Raji (cell line): ENCODE measurements around the gene C10orf53.

Experiments used
- POLR2A ChIP-seq: IDR thresholded peaks from 2 replicates; pipeline ENCODE4 v1.6.1; 2011; ENCODE audit warnings: low read depth, low read length, control low read depth; ENCODE audit not compliant: insufficient read depth

The C10orf53 gene

DNA sequence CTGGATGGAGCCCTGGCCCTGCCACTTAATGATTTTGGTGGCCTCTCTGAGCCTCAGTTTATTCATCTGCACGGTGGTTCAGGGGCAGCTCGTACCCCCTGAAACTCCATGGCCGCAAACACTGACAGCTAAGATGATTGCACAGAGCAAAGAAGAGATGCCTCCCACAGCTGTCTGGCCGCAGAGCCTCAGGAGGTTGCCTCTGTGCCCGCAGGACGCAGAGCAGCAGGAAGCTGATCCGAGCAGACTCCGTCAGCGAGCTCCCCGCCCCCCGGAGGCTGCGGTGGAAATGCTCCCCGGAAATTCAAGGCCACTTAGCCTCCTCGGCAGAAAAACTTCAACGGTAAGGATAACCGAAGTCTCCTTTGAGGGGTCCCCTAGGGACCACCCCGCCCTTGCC is 30.2 kb upstream of the C10orf53 start:
- no peak for TF ChIP-seq POLR2A

DNA sequence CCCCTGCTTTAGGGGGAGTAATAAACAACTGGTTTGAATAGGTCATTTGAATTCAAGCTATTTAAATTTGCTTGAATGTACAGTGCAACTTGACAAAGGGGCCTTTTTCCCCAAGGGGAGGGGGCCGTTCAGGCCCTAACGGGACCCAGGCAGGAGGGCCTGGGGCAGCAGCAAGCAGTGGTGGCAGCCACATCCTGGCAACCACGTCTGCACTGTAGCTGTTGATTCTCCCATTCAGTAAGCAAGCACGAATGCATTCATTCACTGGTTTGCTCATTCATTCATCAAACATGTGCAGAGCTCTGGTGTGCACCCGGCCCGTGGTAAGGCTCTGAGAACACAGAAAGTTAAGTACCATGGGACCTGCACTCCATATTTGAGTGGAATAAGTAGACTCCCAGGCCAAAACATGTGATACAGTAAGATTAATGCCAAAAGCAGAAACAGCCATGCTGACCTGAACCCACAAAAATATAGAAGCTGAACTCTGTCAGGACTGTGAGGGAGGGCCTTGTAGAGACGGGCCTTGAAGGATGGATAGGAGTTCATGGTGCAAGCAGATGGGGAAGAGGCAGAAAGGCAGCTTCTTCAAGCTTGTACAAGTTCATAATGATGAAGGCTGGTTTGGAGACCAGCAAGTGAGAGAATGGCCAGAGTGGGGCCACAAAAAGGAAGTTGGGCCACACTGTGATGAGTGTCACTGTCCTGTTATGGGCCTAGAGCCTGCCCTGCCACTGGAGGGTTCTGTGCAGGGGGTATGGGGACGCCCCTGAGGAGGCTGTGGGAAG is 29.3 kb upstream of the C10orf53 start:
- TF ChIP-seq POLR2A, result no peak

DNA sequence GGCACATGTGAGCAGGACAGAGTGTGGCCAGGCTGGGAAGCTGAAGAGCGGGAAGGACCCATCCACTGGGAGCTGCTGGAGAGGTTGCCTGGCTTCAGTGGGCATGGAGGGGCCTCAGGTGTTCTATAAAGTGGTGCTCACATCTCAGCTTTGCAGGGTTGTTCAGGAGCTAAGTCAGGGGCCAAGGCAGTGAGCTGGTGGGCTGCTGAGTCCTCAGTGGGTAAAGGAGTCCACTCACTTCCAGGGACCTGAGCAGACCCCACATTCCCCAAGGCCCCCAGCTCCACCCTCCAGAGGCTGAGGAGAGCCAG is 28.8 kb upstream of the C10orf53 start:
- no peak for TF ChIP-seq POLR2A

DNA sequence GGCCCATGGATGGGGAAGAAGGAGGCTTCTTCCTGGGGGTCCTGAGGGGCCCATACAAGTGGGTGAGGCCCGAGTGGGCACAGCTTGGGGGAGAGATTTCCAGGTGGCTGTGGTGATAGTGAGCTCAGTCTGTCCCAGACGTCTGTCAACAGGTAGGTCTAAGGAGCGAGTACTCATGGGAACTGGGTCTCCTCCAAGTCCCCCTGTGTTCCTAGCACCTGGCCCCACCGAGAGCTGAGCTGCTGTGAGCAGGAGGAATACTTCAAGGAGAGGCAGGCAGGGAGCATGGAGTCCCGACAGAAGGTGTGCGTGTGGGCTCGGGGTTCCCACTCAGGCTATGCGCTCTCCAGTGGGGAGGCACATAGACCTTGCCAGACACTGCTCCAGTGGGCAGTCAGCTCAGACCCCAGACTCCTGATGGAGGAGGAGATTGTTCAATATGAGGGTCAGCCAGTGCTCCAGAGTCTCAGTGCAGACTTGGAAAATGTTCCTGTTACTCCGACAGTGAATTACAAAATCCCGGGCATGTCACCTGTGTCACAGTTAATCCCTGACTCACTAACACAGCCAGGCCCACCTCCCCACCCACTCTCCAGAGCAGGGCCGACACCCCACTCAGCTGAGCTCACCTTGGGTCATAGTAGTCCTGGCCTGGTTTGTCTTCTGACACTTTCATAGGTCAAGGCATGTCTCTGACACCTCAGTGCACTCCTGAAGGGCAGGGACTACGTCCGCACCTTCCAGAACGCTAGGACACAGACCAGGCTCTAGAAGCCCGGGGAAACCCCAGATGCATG is 28.2 kb upstream of the C10orf53 start:
- TF ChIP-seq POLR2A, result no peak

DNA sequence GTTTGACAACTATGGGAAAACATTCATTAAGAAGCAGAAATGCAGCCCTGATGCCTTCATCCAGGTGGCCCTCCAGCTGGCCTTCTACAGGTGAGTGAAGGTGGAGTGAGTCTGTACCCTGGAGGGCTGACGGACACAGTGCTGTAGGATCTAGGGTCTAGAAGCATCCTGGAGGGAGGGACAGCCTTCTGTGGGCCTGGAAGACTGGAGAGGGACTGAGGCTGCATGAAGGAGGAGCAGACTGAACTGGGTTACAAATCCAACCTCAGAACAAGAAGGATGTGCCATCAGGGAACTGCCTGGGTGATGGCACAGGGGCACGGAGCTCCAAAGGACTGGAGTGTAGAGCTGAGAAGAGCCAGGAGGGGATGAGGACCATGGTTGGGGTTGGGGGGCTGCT is 27.5 kb upstream of the C10orf53 start:
- no peak for TF ChIP-seq POLR2A

DNA sequence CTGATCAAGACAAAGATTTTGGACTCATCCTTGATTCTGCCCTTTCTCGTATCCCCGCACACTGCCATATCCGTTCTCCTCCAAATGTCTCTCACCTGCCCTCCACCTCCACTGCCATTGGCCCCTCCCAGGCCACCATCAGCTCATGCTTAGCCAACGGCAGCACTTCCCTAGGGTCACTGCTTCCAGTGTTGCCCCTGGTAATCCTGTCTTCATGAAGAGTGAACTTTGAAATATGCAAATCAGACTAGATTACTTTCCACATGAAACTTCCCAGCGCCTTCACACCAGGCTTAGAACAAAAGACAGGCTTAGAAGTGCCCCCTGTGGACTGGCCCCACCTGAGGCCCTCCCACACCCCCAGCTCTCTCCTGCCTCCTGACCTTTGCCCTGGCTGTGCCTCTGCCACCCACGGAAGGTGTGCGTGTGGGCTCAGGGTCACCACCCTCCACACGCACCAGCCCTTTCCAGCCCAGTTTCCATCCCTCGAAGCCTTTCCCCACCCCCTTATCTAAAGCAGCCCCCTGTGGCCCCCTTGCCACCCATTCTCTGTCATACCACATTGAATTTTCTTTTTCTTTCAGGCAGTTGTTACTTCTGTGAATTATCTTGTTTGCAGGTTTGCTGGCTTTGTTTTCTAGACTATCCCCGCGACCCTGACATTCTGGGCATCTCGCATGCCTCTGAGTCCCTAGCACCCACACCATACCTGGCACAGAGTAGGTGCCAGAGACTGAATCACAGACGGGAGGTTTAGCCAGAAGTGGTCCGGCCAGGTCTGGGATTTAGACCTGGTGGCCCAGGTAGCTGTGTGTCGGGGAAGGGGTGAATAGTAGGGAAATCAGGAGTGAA is 26.8 kb upstream of the C10orf53 start:
- TF ChIP-seq POLR2A, result no peak

DNA sequence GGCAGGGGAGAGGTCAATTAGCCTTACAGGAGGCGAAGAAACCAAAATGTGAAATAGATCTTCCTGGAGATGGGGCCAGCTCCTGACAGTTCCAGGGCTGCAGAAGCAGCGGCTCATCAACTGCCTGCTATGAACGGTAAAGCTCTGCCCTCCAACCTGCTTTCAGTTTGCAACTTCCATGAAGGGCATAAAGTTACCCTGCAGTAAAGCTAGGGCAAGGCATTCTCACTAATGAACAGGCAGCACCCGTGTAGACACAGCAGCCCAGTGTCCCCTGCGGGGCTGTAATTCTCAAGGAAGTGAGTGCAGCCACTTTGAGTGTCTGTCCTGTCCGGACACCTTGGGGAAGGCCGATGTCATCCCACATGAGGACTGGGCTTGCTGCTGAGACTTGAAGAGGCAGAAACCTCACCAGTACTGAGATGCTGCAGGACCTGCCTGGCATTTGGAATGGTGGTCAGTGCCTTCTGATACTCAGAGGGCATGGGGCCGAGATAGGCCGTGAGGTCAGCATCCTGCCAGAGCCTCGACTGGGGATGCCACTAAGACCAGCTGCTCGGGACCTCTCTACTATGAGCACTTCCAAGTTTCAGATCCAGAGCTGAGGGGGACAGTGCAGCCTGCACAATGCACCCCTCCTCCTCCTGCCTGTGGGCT is 26.1 kb upstream of the C10orf53 start:
- no peak for TF ChIP-seq POLR2A

DNA sequence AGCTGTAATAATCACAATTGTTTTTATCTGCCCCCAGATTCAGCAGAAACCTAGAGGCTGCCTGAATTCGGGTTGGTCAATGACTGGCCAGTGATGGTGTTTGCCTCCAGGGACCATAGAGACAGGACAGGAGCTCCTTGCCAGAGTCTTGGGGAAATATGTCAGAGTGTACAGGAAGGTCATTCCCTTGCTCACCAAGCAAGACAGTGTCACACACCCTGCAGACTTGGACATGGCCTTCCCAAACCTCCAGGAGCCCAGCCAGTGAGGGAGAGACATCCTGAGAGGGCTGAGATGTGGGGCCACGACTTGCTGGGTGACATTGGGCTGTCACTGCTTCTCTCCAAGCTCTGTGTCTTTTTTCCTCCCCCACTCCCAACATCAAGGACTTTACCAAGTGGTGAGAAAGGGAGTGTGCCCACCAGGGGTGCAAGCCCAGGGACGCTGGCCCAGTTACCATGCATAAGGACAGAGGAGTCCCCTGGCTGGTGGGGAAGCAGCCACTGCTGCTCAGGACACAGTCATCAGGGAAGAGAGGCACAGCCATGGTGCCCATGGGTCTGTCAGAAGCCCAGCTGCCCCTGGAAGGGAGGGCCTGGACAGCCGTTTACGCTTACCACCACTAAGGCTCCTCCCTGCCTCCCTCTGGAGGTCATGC is 25.3 kb upstream of the C10orf53 start:
- TF ChIP-seq POLR2A, result no peak

DNA sequence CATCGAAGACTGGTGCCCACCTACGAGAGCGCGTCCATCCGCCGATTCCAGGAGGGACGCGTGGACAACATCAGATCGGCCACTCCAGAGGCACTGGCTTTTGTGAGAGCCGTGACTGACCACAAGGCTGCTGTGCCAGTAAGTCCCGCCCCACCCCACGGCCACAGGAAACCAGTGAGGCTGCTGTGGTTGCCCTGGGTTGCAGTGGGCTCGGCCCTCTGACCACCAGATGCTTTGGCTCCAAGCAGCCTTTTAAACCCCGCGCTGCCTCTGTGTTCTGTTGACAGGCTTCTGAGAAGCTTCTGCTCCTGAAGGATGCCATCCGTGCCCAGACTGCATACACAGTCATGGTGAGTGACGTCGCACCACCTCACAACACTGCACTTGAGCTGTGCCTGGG is 24.4 kb upstream of the C10orf53 start:
- no peak for TF ChIP-seq POLR2A

DNA sequence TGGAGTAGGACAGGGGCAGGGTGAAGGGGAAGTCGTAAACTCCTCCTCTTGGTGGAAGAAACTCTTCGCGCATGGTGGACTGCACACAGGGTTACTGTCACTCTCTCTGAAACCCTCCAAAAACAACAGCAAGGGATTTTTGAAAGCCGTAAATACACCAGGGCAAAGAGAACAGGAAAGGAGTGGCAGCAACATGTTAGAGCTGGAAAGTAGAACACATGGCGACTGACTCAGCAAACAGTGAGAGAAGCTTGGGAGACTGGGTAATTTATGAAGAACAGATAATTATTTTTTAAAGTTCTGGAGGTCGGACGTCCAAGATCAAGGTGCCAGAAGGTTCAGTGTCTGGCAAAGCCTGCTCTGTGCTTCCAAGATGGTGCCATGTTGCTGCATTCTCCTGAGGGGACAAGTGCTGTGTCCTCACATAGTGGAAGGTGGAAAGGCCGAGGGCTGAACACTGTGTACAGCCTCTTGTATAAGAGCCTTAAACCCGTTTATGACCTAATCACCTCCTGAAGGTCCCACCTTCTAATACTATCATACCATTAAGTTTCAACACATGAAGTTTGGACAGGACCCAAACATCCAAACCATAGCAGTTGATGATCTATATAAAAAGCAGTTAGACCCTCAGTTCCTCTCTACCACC is 22.5 kb upstream of the C10orf53 start:
- TF ChIP-seq POLR2A, result no peak

DNA sequence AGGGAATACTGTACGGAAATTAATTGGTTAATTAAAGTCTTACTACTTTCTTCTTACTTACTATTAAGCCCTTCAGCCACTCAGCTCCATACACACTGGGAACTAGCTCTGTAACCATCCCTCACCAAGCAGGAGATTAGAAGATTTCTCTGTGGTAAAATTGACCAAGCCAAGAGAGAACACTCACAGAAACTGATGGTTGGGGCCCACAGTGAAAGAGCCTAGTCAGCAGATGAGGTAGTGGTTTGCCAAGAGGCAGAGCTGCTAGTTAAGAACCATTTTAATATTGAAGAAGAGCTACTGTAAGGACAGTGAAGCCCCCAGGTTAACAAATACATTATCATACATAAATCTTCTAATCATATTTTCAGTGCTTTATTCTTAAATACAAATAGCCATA is 21.8 kb upstream of the C10orf53 start:
- no peak for TF ChIP-seq POLR2A

DNA sequence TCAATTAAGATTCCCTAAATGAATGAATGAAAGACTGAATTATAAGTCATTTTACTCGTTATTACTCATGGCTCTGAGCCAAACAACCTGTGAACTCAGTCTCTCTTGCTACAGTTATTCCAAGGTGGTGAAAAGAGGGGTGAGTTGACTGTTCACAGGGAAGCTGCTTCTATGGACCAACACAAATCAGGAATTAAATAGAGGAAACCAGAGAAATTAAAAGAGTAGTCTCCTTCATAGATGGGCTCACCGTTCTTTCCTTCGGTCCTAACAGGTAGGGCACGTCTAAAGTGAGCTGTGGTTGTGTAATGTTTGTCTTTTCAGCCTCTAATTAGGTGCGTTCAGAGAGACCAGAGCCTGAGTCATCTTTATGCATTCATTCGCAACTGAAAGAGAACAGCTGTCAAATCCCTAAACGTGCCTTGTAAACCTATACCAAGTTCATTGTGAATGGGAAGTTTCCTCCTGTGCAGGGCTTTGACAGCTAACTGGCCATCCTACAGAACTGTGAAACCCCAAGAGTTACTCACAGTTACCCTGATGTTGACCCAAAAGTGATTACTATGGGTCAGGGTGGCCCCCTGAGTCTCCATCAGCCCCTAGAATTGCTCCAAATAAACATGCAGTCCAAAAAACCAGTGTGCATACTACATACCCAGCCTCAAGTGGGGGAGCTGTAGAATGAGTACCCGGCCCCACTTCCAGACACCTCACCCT is 18.2 kb upstream of the C10orf53 start:
- TF ChIP-seq POLR2A, result no peak

DNA sequence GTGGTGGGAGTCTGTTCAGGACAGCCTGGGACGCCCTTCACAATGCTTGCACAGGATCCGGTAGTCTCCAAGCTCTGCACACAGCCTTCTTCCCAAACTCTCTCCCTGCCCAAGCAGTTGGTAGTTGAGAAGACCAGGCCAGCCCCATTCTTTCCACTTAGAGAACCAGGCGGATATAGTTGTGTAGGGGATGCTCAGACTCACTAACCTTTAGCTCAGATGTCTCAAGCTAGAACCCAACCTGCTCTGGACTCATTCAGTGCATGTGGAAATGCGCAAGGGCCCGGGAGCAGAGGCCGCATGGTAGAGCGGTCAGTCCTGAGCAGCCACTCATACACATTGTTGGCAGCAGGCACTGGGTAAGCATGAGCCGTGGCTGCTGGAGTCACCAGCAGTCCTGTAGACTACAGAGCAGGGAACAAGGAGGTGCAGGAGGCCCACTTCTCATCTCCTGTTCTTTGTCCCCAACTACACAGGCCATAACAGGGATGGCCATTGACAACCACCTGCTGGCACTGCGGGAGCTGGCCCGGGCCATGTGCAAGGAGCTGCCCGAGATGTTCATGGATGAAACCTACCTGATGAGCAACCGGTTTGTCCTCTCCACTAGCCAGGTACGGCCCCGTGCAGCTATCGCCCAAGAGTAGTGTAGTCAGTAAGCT is 17.2 kb upstream of the C10orf53 start:
- no peak for TF ChIP-seq POLR2A
